ENCODE measurements around the gene PPP1R37.
A peak's percentile ranks its signal among the peaks of the same experiment; 100 is the strongest.

PPP1R37 gene

GRCh38 chr19:45135176-45135885 is 42.4 kb downstream of the PPP1R37 start:
- Histone ChIP-seq H3K27me3 (ENCODE audit: control insufficient read depth in 1 of 2, insufficient read depth in 1 of 2, low read length in 2 of 2) (no peaks in the 10 kb centered on the region), H2BK5ac (ENCODE audit: low read depth, low read length, poor library complexity, severe bottlenecking) (no peak overlapping the region), H3K4ac (ENCODE audit: low read depth in 1 of 2, low read length in 2 of 2) (no peak overlapping the region), H3K4me2 (ENCODE audit: low read length, poor library complexity, severe bottlenecking) (no peak overlapping the region), H4K91ac (ENCODE audit: low read length) (no peak overlapping the region), H2BK15ac (ENCODE audit: low read depth, poor library complexity, severe bottlenecking) (no peak overlapping the region), H2BK120ac (ENCODE audit: low read depth, low read length) (no peak overlapping the region), H3K14ac (ENCODE audit: low read length in 2 of 2) (no peak overlapping the region), H3K23ac (ENCODE audit: low read length in 2 of 2) (no peak overlapping the region), H3K4me3 (ENCODE audit: insufficient read depth in 1 of 2, low read depth in 1 of 2, low read length in 2 of 2) (no peak overlapping the region), H3K79me1 (replicated peaks; ENCODE audit: low read length, poor library complexity, severe bottlenecking) (peaks cover 54% of the 10 kb centered on the region), H3K27ac (ENCODE audit: low read length, poor library complexity, severe bottlenecking) (no peak overlapping the region), H2BK12ac (ENCODE audit: low read length in 2 of 2) (no peak overlapping the region), H2AFZ (ENCODE audit: low read depth, low read length) (no peak overlapping the region), H2AK5ac (ENCODE audit: low read length, severe bottlenecking) (no peak overlapping the region), H4K8ac (ENCODE audit: low read length) (no peak overlapping the region), H3K18ac (ENCODE audit: low read depth in 1 of 2, low read length in 2 of 2) (no peak overlapping the region), H3K9me3 (ENCODE audit: control insufficient read depth, low read length) (no peaks in the 10 kb centered on the region), H3K36me3 (ENCODE audit: control insufficient read depth in 1 of 2, insufficient read depth in 2 of 2, low read depth in 1 of 2, low read length in 2 of 2) (peaks cover 0 to 28% of the 10 kb centered on the region in 2 experiments), H3K4me1 (ENCODE audit: control insufficient read depth, insufficient read depth, low read depth, low read length) (peaks cover 21% of the 10 kb centered on the region), H3K9ac (ENCODE audit: low read length) (no peak overlapping the region)
- DNase-seq, result no peak
- 96% methylated on average over 20 of the region's 21 CpGs for WGBS

- H2AK5ac ChIP-seq (ENCODE audit: low read length, severe bottlenecking), result peak overlapping the region; percentile 30
- DNase-seq, result no peak
- peak overlapping the region in 1 of 2 experiments; percentile 5 for H3K18ac ChIP-seq (ENCODE audit: low read depth in 1 of 2, low read length in 2 of 2)
- H2BK15ac ChIP-seq (ENCODE audit: low read depth, poor library complexity, severe bottlenecking), result no peak overlapping the region
- no peak overlapping the region for H2BK120ac ChIP-seq (ENCODE audit: low read depth, low read length)
- peak overlapping the region in 1 of 2 experiments; percentile 51 for H3K14ac ChIP-seq (ENCODE audit: low read length in 2 of 2)
- H3K23ac ChIP-seq (ENCODE audit: low read length in 2 of 2), result no peak overlapping the region
- H3K27ac ChIP-seq (ENCODE audit: low read length, poor library complexity, severe bottlenecking), result no peak overlapping the region
- H3K4me3 ChIP-seq (ENCODE audit: insufficient read depth in 1 of 2, low read depth in 1 of 2, low read length in 2 of 2), result no peak overlapping the region
- H4K8ac ChIP-seq (ENCODE audit: low read length), result no peak overlapping the region
- WGBS, result 93% methylated on average over 12 of the region's 12 CpGs
- no peaks in the 10 kb centered on the region for H3K9me3 ChIP-seq (ENCODE audit: control insufficient read depth, low read length)
- no peak overlapping the region for H2AFZ ChIP-seq (ENCODE audit: low read depth, low read length)
- H2BK5ac ChIP-seq (ENCODE audit: low read depth, low read length, poor library complexity, severe bottlenecking), result no peak overlapping the region
- H3K4me2 ChIP-seq (ENCODE audit: low read length, poor library complexity, severe bottlenecking), result no peak overlapping the region
- H3K27me3 ChIP-seq (ENCODE audit: control insufficient read depth in 1 of 2, insufficient read depth in 1 of 2, low read length in 2 of 2), result no peaks in the 10 kb centered on the region
- H3K79me1 ChIP-seq (replicated peaks; ENCODE audit: low read length, poor library complexity, severe bottlenecking), result peaks cover 61% of the 10 kb centered on the region
- H3K4ac ChIP-seq (ENCODE audit: low read depth in 1 of 2, low read length in 2 of 2), result peak overlapping the region in 1 of 2 experiments; percentile 20
- H4K91ac ChIP-seq (ENCODE audit: low read length), result no peak overlapping the region
- peaks cover 10% of the 10 kb centered on the region for H3K4me1 ChIP-seq (ENCODE audit: control insufficient read depth, insufficient read depth, low read depth, low read length)
- H2BK12ac ChIP-seq (ENCODE audit: low read length in 2 of 2), result no peak overlapping the region
- H3K36me3 ChIP-seq (ENCODE audit: control insufficient read depth in 1 of 2, insufficient read depth in 2 of 2, low read depth in 1 of 2, low read length in 2 of 2), result peaks cover 8 to 41% of the 10 kb centered on the region in 2 experiments
- no peak overlapping the region for H3K9ac ChIP-seq (ENCODE audit: low read length)
Measured at GRCh38 chr19:45136507-45137178, 43.7 kb downstream of the PPP1R37 start.

GRCh38 chr19:45137179-45137761 is 44.3 kb downstream of the PPP1R37 start:
- Histone ChIP-seq H2BK15ac (ENCODE audit: low read depth, poor library complexity, severe bottlenecking) (no peak overlapping the region), H3K9ac (ENCODE audit: low read length) (no peak overlapping the region), H3K23ac (ENCODE audit: low read length in 2 of 2) (no peak overlapping the region), H2BK5ac (ENCODE audit: low read depth, low read length, poor library complexity, severe bottlenecking) (no peak overlapping the region), H2AFZ (ENCODE audit: low read depth, low read length) (no peak overlapping the region), H3K4me1 (ENCODE audit: control insufficient read depth, insufficient read depth, low read depth, low read length) (peaks cover 10% of the 10 kb centered on the region), H3K9me3 (ENCODE audit: control insufficient read depth, low read length) (no peaks in the 10 kb centered on the region), H3K18ac (ENCODE audit: low read depth in 1 of 2, low read length in 2 of 2) (no peak overlapping the region), H3K36me3 (ENCODE audit: control insufficient read depth in 1 of 2, insufficient read depth in 2 of 2, low read depth in 1 of 2, low read length in 2 of 2) (peaks cover 13 to 47% of the 10 kb centered on the region in 2 experiments), H3K14ac (ENCODE audit: low read length in 2 of 2) (no peak overlapping the region), H2BK120ac (ENCODE audit: low read depth, low read length) (no peak overlapping the region), H3K4ac (ENCODE audit: low read depth in 1 of 2, low read length in 2 of 2) (peak overlapping the region in 1 of 2 experiments; percentile 13), H3K4me2 (ENCODE audit: low read length, poor library complexity, severe bottlenecking) (no peak overlapping the region), H3K4me3 (ENCODE audit: insufficient read depth in 1 of 2, low read depth in 1 of 2, low read length in 2 of 2) (no peak overlapping the region), H4K91ac (ENCODE audit: low read length) (peak overlapping the region; percentile 62), H2AK5ac (ENCODE audit: low read length, severe bottlenecking) (no peak overlapping the region), H3K79me1 (replicated peaks; ENCODE audit: low read length, poor library complexity, severe bottlenecking) (peaks cover 59% of the 10 kb centered on the region), H2BK12ac (ENCODE audit: low read length in 2 of 2) (peak overlapping the region in 1 of 2 experiments; percentile 49), H4K8ac (ENCODE audit: low read length) (no peak overlapping the region), H3K27me3 (ENCODE audit: control insufficient read depth in 1 of 2, insufficient read depth in 1 of 2, low read length in 2 of 2) (no peaks in the 10 kb centered on the region), H3K27ac (ENCODE audit: low read length, poor library complexity, severe bottlenecking) (no peak overlapping the region)
- 92% methylated on average over 17 of the region's 17 CpGs for WGBS
- no peak for DNase-seq

- Histone ChIP-seq H3K14ac (ENCODE audit: low read length in 2 of 2) (no peak overlapping the region), H2AK5ac (ENCODE audit: low read length, severe bottlenecking) (no peak overlapping the region), H4K8ac (ENCODE audit: low read length) (no peak overlapping the region), H3K4me3 (ENCODE audit: insufficient read depth in 1 of 2, low read depth in 1 of 2, low read length in 2 of 2) (no peak overlapping the region), H3K79me1 (replicated peaks; ENCODE audit: low read length, poor library complexity, severe bottlenecking) (peaks cover 63% of the 10 kb centered on the region), H3K9me3 (ENCODE audit: control insufficient read depth, low read length) (no peaks in the 10 kb centered on the region), H2BK12ac (ENCODE audit: low read length in 2 of 2) (no peak overlapping the region), H3K4ac (ENCODE audit: low read depth in 1 of 2, low read length in 2 of 2) (no peak overlapping the region), H2BK5ac (ENCODE audit: low read depth, low read length, poor library complexity, severe bottlenecking) (no peak overlapping the region), H3K9ac (ENCODE audit: low read length) (no peak overlapping the region), H3K23ac (ENCODE audit: low read length in 2 of 2) (no peak overlapping the region), H2BK15ac (ENCODE audit: low read depth, poor library complexity, severe bottlenecking) (no peak overlapping the region), H3K27ac (ENCODE audit: low read length, poor library complexity, severe bottlenecking) (no peak overlapping the region), H2AFZ (ENCODE audit: low read depth, low read length) (no peak overlapping the region), H3K4me1 (ENCODE audit: control insufficient read depth, insufficient read depth, low read depth, low read length) (peaks cover 10% of the 10 kb centered on the region), H2BK120ac (ENCODE audit: low read depth, low read length) (no peak overlapping the region), H3K18ac (ENCODE audit: low read depth in 1 of 2, low read length in 2 of 2) (no peak overlapping the region), H3K4me2 (ENCODE audit: low read length, poor library complexity, severe bottlenecking) (no peak overlapping the region), H3K27me3 (ENCODE audit: control insufficient read depth in 1 of 2, insufficient read depth in 1 of 2, low read length in 2 of 2) (no peaks in the 10 kb centered on the region), H3K36me3 (ENCODE audit: control insufficient read depth in 1 of 2, insufficient read depth in 2 of 2, low read depth in 1 of 2, low read length in 2 of 2) (peaks cover 22 to 55% of the 10 kb centered on the region in 2 experiments), H4K91ac (ENCODE audit: low read length) (no peak overlapping the region)
- 93% methylated on average over 10 of the region's 11 CpGs for WGBS
- no peak for DNase-seq
Measured at GRCh38 chr19:45138303-45138751, 45.3 kb downstream of the PPP1R37 start.

All from mesenchymal stem cell (in vitro differentiated cells and primary cell).